CMK (cell line): ENCODE data around the gene GSG1L.
"Not testable (repeated sequence)": the region's sequence is repeated elsewhere in the genome, so short reads cannot be mapped to it uniquely, and the experiment has no call there.

ENCODE experiments used
- DNase-seq: peaks from one replicate; pipeline ENCODE4 v3.0.0-alpha.2; 2010; ENCODE audit warnings: low read depth

Gene GSG1L

DNA sequence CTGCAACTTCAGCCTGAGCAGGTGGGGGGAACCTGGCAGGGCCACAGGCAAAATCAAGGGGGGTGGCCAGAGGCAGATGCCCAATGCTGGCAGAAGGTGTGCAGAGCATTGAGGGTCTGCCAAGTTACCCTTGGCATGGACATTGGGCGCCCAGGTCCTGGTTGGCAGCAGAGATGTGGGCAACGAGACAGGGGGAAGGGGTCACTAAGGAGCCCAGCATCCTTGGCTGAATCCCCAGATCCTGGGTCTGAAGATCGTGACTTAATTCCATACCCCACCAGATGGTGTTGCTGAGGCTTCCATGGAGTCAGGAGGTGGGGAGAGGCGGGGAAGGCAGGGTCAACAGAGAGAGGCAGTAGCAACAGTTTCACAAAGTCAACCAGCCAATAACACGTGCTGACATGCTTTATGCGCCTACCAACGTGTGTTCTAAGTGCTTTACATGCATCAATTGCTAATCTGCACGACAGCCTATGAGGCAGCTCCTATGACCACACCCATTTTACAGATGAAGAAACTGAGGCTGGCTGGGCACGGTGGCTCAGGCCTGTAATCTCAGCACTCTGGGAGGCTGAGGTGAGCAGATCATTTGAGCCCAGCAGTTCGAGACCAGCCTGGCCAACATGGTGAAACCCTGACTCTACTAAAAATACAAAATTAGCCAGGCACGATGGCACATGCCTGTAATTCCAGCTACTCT lies 83.3 kb downstream of the GSG1L start:
- no peak for DNase-seq

DNA sequence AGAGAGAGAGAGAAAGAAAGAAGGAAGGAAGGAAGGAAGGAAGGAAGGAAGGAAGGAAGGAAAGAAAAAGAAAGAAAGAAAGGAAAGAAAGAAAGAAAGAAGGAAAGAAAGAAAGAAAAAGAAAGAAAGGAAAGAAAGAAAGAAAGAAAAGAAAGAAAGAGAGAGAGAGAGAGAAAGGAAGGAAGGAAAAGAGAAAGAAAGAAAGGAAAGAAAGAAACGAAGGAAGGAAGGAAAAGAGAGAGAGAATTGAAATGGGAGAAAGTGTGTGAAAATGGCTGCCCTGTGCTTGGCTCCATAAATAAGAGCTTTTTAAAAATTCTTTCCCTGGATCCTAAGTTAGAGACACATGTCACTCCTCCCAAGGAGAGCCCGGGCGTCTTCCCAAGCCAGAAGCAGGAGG lies 83.8 kb downstream of the GSG1L start:
- not testable (repeated sequence) for DNase-seq

DNA sequence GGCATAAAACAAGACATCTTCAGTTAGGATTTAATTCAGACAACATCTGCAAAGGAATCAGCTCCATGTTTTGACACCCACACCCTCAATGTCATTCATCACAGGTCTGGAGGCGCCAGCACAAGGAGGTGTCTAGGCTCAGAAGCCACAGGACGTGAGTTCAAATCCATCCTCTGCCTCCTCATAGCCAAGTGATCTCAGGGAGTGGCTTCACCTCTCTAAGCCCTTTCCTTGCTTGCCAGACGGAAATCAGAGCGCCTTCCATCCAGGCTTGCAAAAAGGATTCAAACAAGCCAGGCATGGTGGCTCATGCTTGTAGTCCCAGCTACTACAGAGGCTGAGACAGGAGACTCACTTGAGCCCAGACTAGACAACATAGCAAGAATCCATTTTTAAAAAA lies 84.6 kb downstream of the GSG1L start:
- no peak for DNase-seq

DNA sequence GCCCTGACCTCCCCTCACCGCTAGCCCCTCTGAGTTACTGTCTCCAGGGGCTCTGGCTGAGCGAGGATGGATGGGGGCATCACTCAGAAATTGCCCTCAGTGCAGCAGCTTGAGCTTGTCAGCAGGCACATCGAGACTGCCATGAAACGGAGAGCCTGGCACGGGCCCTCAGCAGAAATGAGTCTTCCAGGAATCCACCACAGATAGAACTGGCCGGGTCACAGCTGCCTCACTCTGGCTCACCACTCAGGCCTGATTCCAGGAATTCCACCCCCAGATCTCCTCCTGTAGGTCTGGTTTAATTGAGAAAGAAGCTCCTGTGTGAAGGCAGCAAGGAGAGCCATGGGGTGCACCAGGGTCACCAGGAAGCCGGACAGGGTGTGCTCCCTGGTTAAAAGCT lies 85.5 kb downstream of the GSG1L start:
- DNase-seq, result no peak

DNA sequence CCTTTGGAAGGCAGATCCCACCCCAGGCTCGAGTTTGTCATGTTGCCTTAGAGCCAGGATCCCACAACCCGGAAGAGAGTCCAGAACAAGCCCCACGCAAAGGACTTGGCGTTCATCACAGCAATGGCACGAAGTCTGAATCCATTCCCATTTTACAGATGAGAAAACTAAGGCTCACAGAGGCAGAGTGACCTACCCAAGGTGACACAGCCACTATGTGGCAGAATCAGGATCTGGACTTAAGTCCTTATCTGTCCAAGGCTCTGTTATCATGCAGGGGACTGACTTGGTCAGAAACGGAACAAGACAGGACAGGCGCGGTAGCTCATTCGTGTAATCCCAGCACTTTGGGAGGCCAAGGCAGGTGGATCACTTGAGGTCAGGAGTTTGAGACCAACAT lies 86.5 kb downstream of the GSG1L start:
- DNase-seq, result no peak

DNA sequence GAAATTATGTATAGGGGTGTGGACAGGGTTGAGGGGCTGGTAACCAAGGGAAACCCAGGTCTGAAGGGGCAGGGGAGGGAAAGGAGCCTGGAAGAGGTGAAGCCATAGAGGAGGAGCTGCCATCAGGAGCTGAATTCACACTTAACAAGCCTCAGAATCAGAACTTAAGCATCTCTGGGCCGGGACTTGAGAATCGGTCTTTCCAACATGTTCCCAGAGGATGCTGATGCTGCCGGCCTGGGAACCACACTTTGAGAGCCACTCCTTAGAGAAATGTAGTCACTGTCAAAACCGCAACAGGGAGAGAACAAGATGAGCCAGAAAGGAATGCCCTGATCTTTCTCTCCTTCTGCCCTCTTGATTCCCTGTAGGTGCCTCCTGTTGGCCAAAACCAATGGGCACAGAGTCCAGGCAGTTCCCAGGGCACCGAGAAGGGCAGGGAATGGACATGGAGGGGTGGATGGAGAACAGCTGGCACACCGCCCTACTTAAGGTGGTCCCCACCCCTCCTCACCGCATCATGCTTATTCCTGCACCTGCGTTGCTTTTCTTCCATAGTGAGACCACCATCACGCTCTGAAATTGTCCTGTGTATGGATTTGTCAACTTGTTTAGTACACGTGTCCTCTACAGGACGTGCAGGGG lies 88.5 kb downstream of the GSG1L start:
- DNase-seq, result no peak

DNA sequence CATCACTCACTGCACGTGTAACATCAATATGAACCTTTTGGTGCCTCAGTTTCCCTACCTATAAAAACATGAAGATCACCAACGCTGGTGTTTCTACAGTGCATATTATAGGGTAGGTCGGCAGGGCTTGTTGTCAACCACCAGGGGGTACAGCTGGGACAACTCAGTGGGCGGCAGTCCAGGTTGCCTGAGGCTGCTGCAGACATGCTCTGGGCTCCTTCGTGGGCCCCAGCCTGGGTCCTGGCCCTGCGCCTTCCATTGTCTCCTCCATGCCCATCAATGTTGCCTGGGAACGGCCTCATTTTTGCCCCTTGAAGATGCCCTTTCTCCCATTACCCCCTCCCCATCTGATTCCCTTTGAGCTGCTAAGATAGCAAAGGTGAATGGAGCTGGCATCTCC lies 89.8 kb downstream of the GSG1L start:
- DNase-seq, result no peak

DNA sequence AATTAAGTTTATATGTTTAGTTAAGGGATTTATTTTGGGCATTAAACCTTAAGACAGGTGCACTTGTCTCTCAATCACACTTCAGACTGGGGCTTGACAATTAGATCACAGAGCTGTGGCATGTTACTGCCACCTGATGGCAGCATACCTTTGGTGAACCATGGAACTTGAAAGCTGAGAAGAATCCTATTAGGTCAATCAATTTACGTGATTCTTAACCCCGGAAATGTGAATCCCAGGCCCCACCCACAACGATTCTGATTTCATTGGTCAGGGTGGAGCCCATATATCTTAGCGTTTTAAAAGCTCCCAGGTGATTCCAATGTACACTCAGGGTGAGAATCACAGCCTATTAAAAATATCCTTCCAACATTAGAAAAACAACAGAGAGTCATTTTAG lies 91.0 kb downstream of the GSG1L start:
- no peak for DNase-seq

DNA sequence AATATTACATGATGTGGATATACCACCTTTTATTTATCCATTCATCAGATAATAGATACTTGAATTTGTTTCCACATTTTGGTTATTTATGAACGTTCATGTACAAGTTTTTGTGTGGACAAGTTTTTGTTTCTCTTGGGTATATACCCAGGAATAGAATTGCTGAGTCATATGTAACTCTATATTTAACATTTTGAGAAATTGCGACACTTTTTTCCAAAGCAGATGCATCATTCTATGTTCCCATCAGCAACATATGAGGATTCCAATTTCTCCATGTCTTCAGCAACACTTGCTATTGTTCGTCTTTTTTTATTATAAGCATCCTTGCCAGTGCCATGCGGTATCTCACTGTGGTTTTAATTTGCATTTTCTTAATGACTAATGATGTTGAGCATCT lies 93.9 kb downstream of the GSG1L start:
- no peak for DNase-seq

DNA sequence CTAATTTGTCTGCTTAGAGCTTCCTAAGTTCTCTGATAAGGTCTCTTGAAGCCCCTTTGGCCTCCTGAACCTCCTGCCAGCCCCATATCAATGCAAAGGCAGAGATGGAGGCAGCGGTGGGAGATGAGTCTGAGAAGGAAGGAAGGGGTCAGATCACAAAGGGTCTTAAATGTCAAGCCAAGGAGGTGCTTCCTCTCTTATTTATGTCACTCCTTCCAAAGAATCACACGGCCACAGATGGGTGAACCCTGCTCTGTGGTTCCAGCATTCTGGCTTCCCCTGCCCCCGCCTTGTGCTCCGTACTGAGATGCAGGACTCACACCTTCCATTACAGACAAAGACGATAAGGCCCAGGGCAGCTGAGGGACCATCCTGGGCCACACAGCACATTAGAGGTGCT lies 96.3 kb downstream of the GSG1L start:
- no peak for DNase-seq

DNA sequence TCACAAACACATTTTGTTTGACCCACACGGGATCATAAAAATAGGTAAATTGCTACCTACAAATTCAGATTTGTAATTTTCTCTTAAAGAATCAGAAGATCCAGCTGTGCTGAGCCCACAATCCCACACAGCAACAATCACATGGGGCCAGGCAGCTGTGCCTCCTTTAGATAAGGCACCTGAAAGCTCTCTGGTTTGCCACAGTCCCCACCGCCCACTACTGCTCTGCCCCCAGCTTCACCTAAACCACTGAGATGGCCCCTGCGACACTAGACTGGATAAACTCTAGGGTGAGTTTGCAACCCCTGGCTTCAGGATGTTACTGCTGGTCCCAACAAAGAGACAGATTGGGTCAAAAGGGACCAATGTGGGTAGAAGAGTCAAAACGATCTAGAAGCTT lies 96.8 kb downstream of the GSG1L start:
- no peak for DNase-seq

DNA sequence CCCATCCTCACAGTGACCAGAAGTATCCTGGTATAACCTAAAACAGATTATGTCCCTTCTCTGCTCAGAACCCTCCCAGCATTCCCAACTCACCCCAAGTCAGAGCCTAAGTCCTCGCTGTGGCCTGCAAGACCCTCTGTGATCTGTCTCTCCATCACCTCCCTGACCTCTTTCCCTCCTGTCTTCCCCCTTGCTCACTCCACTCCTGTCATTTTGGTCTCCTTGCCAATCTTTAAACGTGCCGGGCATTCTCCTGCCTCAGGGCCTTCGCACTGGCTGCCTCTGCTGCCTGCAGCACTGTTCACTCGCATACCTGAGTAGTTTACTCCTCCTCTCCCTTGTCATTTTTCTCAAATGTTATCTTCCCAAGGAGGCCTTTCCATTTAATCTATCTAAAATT lies 97.7 kb downstream of the GSG1L start:
- DNase-seq, result no peak

DNA sequence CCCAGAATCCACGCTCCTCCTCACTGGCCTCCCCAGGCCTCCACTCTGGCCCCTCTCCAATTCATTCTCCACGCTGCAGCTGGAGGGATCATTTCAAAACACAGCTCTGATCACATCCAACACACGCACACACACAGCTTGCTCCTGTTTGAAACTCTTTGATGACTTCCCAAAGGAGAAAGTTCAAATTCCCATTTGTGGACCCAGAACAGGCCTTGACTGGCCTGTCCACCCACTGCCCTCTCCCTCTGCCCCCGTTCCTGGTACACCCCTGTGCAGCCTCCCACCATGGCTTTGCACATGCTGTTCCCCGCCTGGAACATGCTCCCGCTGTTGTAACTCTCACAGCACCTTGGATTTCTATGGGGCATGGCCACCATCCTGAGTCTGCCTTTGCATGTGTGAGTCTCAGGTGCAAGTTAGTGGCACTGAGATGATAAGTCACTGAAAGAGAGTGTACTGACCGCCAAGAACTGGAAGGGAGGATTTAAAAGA lies 100.0 kb downstream of the GSG1L start:
- DNase-seq, result no peak

DNA sequence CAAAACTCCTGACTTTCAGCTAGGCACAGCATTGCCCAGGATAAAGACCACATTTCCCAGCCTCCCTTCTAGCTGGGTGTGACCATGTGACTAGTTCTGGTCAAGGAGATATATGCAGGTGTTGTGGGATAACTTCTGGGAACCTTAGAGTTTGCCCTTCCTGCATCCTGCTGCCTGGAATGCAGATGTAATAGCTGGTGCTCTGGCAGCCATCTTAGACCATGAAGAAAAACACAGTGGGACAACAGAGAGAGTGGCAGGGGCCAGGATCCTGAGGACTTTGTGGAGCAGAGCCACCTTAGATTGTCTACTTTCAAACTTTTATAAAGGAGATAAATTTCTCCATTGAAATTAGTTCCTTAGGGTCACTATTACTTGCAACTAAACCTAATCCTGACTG lies 101.3 kb downstream of the GSG1L start:
- no peak for DNase-seq

DNA sequence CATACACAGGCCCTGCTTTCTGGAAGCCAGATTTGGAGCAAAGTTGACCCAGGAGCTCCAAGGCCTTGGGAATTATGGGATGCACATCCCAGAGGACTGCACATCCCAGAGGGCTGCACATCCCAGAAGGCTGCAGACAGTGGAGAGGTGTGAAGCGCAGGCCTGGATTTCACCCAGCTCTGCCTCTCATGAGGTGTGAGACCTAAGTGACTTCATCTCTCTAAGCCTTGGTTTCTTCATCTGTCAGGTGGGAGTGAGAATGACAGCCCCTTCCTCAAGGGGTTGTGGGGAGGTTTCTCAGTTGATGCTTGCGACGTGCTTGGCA lies 102.3 kb downstream of the GSG1L start:
- DNase-seq, result no peak

DNA sequence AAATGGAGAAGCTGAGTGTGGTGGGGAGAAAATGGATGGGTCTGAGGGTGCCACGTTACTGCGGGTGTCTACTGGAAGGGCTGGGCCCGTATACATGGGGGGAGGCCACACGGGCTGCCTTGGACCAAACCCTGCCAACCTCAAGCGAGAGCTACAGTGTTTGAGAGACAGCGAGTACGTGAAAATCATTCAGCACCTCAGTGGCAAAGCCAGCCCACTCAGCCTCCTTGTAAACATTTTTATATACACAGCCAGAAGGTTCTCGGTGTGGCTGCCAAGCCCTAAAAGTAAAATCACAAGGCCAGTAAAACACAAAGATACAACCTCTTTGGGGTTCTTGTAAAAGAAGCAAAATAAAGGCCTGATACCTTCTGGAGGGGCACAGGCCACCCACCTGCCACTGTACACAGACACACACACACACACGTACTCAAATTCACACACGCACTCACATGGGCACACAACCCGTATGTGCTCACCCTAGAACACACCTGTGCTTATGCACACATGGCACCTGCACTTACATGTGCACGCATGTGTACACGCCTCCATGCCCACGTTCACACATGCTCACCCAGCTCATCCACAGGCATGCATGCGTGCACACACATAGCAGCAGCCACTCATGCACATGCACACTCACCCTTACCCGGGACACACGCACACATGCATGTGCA lies 102.8 kb downstream of the GSG1L start:
- no peak for DNase-seq

DNA sequence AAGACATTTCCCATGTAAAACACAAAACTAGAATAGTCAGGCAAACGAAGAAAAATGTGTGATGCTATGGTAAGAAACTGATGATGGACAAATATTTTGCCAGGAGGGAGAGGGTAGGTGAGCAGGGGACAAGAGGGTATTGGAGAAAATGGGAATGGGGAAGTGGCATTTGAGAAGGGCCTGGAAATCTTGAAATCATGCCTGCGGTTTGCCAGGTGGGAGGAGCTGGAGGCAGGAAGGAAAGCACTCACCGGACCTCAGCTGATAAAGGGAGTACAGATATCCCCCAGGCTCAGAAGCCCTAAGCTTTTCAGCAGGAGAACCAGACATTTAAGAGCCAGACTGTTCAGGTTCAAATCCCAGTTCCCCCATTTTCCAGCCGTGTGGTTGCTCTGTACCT lies 103.6 kb downstream of the GSG1L start:
- no peak for DNase-seq

DNA sequence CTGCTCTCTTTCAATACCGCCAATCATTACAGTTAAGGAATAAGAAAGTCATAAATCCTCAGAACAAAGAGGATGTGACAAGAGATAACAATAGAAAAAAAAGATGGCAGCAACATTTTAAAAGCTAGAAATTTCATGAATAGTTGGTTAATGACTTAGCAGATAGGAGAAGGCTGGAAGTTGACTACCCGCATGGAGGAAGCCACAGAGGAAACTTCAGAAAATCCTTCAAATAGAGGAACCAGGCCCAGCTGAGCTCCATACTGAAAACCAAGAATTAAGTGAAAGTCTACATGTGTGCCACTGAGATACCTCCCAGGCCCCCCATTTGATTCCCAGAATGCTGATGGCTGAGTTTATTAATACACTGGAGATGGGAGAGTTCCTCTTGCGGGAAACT lies 109.3 kb downstream of the GSG1L start:
- DNase-seq, result no peak

DNA sequence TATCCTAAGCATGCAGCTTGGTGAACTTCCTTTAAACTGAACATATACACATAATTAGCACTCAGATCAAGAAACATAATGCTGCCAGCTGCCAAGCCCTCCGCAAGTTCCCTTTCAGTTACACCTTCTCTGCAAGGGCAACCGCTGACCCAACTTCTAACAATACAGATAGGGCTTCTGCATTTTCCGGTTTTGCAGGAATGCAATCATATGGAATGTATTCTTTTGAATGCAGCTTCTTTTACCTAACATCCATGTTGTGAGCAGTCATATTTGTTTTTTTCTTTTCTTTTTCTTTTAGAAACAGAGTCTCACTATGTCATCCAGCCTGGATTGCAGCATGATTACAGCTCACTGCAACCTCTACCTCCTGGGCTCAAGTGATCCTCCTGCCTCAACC lies 110.7 kb downstream of the GSG1L start:
- no peak for DNase-seq

DNA sequence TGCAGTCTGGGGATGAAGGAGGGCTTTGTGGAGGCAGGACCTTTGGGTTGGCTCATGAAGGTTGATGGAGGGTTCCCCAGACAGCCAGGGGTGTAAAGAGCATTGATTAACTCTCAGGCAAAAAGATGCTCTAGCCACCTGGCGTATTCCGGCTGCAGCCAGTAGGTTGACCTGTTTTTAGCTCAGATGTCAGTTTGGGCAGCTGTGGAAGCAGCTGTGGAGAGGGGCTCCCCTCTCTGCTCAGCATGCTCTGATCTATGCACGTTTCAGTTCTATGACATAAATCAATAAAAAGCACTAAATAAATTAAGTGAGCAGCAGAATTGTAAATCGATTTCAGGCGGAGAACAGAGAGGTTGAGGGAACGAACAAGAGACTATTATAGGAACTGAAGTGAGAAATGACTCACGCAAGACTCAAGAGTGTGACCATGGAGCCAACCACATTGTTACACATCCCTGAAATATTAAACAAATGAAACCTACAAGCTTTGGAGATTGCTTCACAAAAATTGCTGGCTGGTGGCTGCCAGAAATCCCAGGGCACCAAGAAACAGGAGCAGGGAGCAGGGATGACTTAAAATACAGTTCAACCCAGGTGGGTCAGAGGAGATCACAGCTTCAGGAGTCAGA lies 111.9 kb downstream of the GSG1L start:
- no peak for DNase-seq

DNA sequence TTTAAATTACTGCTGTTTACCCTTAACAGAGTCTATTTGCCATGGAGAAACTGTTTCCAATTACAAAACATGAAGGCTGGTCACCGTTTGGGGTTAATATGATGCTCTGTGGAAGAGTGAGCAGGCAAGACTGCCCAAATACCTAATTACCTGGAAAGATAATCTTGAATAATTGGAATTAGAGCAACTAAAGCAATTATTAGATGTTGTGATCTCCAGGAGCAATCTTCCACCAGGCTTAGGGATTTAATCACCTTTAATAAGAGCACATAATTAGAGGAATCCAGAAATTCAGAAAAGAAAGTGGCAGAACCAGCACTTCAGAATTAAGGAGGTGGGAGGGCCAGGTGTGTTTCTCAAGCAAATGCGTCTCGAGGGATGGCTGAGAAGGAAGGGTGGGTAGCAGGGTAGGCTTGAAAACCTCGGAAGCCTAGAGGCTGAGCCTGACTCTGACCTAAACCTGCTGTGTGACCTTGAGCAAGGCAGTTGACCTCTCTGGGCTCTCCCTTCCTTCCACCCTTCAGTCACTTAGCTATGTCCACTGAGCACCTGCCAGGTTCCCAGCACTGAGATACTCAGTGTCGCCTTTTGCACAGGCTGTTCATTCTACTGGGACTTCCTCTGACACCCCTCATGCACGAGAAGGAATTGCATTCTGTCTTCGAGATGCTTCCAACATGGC lies 113.2 kb downstream of the GSG1L start:
- no peak for DNase-seq

DNA sequence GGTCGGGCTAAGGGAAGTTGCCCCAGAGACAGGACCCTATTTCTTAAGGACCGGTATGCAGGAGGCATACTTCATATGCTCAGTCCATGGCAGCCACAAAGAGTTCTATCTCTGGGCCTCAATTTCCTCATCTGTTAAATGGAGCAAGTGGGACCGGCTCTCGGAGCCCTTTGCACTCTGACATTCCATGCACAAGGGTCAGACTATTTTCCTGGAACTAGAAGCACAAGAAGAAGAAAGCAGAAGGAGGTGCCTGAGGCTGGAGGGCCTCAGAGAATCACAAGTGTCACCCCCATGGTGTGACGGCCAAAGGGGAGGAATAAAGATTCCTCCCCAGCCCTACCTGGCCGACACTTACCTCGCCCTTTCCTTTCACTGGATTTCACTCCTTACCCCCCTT lies 115.8 kb downstream of the GSG1L start:
- DNase-seq, result no peak
